HG03469 (cell line): Measurements from ENCODE around the gene MCTP2.
A peak's percentile ranks its signal among the peaks of the same experiment; 100 is the strongest.
"Not testable (repeated sequence)": the region's sequence is repeated elsewhere in the genome, so short reads cannot be mapped to it uniquely, and the experiment has no call there.

Source experiments
- ATAC-seq: cut with Tn5 transposase; IDR thresholded peaks from one replicate; pipeline ENCODE4 v1.9.1; 2021; ENCODE audit warnings: mild to moderate bottlenecking, moderate library complexity, moderate number of reproducible peaks; ENCODE audit not compliant: unreplicated experiment

Gene MCTP2

GRCh38 chr15:94234300-94234699 is 2.9 kb downstream of the MCTP2 start:
- ATAC-seq, result no peak

- ATAC-seq, result no peak
Observed at GRCh38 chr15:94235041-94235440, 3.7 kb downstream of the MCTP2 start.

GRCh38 chr15:94235646-94236045 is 4.3 kb downstream of the MCTP2 start:
- ATAC-seq, result no peak

- no peak for ATAC-seq
Observed at GRCh38 chr15:94236608-94237007, 5.2 kb downstream of the MCTP2 start.

GRCh38 chr15:94237903-94238302 is 6.5 kb downstream of the MCTP2 start:
- no peak for ATAC-seq

GRCh38 chr15:94238539-94239118 is 7.3 kb downstream of the MCTP2 start:
- peak; percentile 50 for ATAC-seq

GRCh38 chr15:94239474-94239873 is 8.1 kb downstream of the MCTP2 start:
- ATAC-seq, result no peak

GRCh38 chr15:94240480-94240879 is 9.1 kb downstream of the MCTP2 start:
- ATAC-seq, result no peak

GRCh38 chr15:94242257-94242656 is 10.9 kb downstream of the MCTP2 start:
- ATAC-seq, result no peak

GRCh38 chr15:94243003-94243402 is 11.6 kb downstream of the MCTP2 start:
- ATAC-seq, result not testable (repeated sequence)

- ATAC-seq, result no peak
Observed at GRCh38 chr15:94243418-94243817, 12.1 kb downstream of the MCTP2 start.

- no peak for ATAC-seq
Observed at GRCh38 chr15:94246016-94246415, 14.7 kb downstream of the MCTP2 start.

- no peak for ATAC-seq
Observed at GRCh38 chr15:94247789-94248638, 16.7 kb downstream of the MCTP2 start.

GRCh38 chr15:94250801-94251200 is 19.4 kb downstream of the MCTP2 start:
- no peak for ATAC-seq

GRCh38 chr15:94252223-94252766 is 20.9 kb downstream of the MCTP2 start:
- ATAC-seq, result no peak

GRCh38 chr15:94252906-94253491 is 21.6 kb downstream of the MCTP2 start:
- ATAC-seq, result no peak

- peak; percentile 59 for ATAC-seq
Observed at GRCh38 chr15:94253742-94254141, 22.4 kb downstream of the MCTP2 start.

GRCh38 chr15:94255540-94255939 is 24.2 kb downstream of the MCTP2 start:
- no peak for ATAC-seq

- ATAC-seq, result no peak
Observed at GRCh38 chr15:94256511-94256910, 25.1 kb downstream of the MCTP2 start.

GRCh38 chr15:94257776-94258175 is 26.4 kb downstream of the MCTP2 start:
- not testable (repeated sequence) for ATAC-seq

- peak; percentile 70 for ATAC-seq
Observed at GRCh38 chr15:94258246-94258645, 26.9 kb downstream of the MCTP2 start.
